Measurements from ENCODE around the gene OXLD1.

The OXLD1 gene

DNA sequence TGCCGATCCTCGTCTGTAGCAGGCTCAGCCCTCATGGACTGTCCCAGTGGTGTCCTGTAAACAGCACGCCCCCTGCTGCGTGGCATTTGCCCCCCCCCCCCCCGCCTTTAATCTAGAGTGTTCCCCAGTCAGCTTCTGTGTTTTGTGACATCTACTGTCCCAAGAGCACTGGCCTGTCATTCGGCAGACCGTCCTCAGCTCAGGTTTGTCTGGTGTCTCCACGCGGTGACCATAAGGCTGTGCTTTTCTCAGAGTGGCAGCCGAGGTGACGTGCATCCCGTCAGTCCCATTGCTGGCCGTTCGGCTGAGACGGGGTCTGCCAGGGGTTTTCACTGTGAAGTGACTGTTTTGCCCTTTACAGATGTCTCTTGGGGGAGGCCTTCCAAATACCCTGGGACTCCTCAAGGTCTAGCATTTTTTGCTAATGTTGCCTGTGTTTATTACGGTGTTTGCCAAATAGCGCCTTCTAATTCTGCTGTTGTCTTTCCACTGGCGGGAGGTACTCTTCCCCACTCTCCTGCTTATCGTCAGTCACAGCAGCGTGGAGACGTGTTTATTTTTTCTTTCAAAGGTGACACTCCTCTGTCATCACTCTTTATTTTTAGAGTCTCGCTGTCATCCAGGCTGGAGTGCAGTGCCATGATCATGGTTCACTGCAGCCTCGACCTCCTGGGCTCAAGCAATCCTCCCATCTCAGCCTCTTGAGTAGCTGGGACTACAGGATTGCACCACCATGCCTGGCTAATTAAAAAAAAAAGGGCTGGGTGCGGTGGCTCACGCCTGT lies 31.0 kb upstream of the OXLD1 start:
- no peak for DNase-seq (ENCODE audit: low spot score)
- TF ChIP-seq, protein P1, sequence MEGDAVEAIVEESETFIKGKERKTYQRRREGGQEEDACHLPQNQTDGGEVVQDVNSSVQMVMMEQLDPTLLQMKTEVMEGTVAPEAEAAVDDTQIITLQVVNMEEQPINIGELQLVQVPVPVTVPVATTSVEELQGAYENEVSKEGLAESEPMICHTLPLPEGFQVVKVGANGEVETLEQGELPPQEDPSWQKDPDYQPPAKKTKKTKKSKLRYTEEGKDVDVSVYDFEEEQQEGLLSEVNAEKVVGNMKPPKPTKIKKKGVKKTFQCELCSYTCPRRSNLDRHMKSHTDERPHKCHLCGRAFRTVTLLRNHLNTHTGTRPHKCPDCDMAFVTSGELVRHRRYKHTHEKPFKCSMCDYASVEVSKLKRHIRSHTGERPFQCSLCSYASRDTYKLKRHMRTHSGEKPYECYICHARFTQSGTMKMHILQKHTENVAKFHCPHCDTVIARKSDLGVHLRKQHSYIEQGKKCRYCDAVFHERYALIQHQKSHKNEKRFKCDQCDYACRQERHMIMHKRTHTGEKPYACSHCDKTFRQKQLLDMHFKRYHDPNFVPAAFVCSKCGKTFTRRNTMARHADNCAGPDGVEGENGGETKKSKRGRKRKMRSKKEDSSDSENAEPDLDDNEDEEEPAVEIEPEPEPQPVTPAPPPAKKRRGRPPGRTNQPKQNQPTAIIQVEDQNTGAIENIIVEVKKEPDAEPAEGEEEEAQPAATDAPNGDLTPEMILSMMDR (IDR thresholded peaks at IDR 0.05; ENCODE audit: extremely low read depth, missing control alignments) = no peak

DNA sequence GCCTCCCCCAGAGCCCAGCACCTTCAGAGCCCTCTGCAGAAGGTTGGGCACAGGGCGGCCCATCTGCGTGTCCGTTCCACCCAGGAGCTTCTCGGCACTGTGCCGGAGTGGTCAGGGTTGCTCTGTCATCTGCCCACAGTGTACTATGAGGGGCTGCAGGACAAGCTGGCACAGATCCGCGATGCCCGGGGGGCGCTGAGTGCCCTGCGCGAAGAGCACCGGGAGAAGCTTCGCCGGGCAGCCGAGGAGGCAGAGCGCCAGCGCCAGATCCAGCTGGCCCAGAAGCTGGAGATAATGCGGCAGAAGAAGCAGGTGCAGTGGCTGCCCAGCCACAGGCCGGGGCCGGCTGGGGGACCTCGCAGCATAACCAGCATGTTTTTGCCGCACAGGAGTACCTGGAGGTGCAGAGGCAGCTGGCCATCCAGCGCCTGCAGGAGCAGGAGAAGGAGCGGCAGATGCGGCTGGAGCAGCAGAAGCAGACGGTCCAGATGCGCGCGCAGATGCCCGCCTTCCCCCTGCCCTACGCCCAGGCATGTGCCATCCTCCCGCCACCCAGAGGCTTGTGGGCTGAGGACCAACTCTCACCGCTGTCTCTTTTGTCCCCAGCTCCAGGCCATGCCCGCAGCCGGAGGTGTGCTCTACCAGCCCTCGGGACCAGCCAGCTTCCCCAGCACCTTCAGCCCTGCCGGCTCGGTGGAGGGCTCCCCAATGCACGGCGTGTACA lies 30.0 kb upstream of the OXLD1 start:
- TF ChIP-seq, protein P1 (IDR thresholded peaks at IDR 0.05; ENCODE audit: extremely low read depth, missing control alignments) = no peak
- no peak for DNase-seq (ENCODE audit: low spot score)

- TF ChIP-seq, protein P1 (IDR thresholded peaks at IDR 0.05; ENCODE audit: extremely low read depth, missing control alignments) = no peak
- no peak for DNase-seq (ENCODE audit: low spot score)
Measured at GRCh38 chr17:81695801-81696200, 29.4 kb upstream of the OXLD1 start.

DNA sequence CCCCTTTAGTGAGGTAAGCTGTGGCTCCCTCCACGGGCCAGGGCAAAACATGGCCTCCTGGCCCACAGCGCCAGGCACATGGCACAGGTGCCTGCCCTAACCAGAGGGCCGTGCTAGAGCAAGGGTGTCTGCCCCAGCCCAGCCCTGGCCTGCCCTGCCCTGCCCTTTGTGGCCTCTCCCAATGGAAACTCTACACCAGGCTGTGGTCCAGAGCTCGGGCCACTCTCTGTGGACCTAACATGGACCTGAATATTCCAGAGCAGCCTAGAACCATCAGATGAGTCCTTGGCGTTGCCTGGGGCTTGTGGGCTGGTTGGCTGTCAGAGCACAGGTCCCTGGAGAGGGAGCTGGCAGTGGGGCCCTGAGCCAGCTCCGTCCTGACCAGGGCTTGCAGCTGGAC lies 28.8 kb upstream of the OXLD1 start:
- TF ChIP-seq, protein P1 (IDR thresholded peaks at IDR 0.05; ENCODE audit: extremely low read depth, missing control alignments) = no peak
- DNase-seq (ENCODE audit: low spot score) = no peak

GRCh38 chr17:81694810-81695209 lies 28.4 kb upstream of the OXLD1 start:
- no peak for DNase-seq (ENCODE audit: low spot score)
- TF ChIP-seq, protein P1 (IDR thresholded peaks at IDR 0.05; ENCODE audit: extremely low read depth, missing control alignments) = no peak

- no peak for DNase-seq (ENCODE audit: low spot score)
- TF ChIP-seq, protein P1 (IDR thresholded peaks at IDR 0.05; ENCODE audit: extremely low read depth, missing control alignments) = no peak
Measured at GRCh38 chr17:81693509-81694210, 27.3 kb upstream of the OXLD1 start.

- TF ChIP-seq, protein P1 (IDR thresholded peaks at IDR 0.05; ENCODE audit: extremely low read depth, missing control alignments) = no peak
- no peak for DNase-seq (ENCODE audit: low spot score)
Measured at GRCh38 chr17:81691608-81692007, 25.2 kb upstream of the OXLD1 start.

Data from GM20000 (cell line).